H1 (cell line): ENCODE data around the gene CSNK2A3. TPM values are rescaled to one million over a fixed set of nuclear protein-coding genes. Genes with fewer than 3 reads are reported as not detected.

Experiments
- CTCF ChIA-PET: fragments of 300-600 bp; sonication (Branson Sonifier 250); formaldehyde crosslinking; loops from one replicate; lab custom pipeline; 2021; ENCODE audit not compliant: partially characterized antibody; lab: Charles Lee
- POLR2A ChIA-PET: fragments of 300-600 bp; sonication (Branson Sonifier 250); formaldehyde crosslinking; loops from one replicate; lab custom pipeline; 2021; ENCODE audit warnings: inconsistent platforms; ENCODE audit not compliant: partially characterized antibody; lab: Charles Lee
- DNase-seq, 2 experiments: peaks; one replicate each; pipeline versions ENCODE4 v3.0.0 to v3.0.0-alpha.2; 2010 to 2022; ENCODE audit warnings: low spot score in 2 of 2, low read depth in 1 of 2, mixed read lengths in 1 of 2
- FAIRE-seq: peaks from 2 replicates; lab custom pipeline; 2011; peaks lifted over from hg19 to GRCh38; lab: Jason Lieb, UNC
- H2AFZ ChIP-seq: 2 replicates; pipeline ENCODE4 v1.8.1; 2012; ENCODE audit warnings: low read length, inconsistent platforms
- H2AK5ac ChIP-seq: 2 replicates; pipeline ENCODE4 v1.6.1; 2013; ENCODE audit warnings: low read depth, low read length
- H2BK120ac ChIP-seq: replicated peaks from 2 replicates; pipeline ENCODE3; 2013; ENCODE audit warnings: low read depth, low read length, inconsistent platforms
- H2BK12ac ChIP-seq: 2 replicates; pipeline ENCODE4 v1.6.1; 2013; ENCODE audit warnings: low read depth, low read length
- H2BK15ac ChIP-seq: 2 replicates; pipeline ENCODE4 v1.6.1; 2013; ENCODE audit warnings: low read length
- H2BK20ac ChIP-seq: 2 replicates; pipeline ENCODE4 v1.6.1; 2013; ENCODE audit warnings: low read length
- H2BK5ac ChIP-seq: 2 replicates; pipeline ENCODE4 v1.6.1; 2013; ENCODE audit warnings: low read depth, low read length
- H3K14ac ChIP-seq: 2 replicates; pipeline ENCODE4 v1.6.1; 2013; ENCODE audit warnings: inconsistent platforms; ENCODE audit not compliant: insufficient read length
- H3K18ac ChIP-seq: 2 replicates; pipeline ENCODE4 v1.6.1; 2013; ENCODE audit warnings: low read length; ENCODE audit errors: extremely low read depth
- H3K23ac ChIP-seq: 2 replicates; pipeline ENCODE4 v1.6.1; 2013; ENCODE audit warnings: inconsistent platforms; ENCODE audit not compliant: insufficient read length
- H3K23me2 ChIP-seq: 2 replicates; pipeline ENCODE4 v1.6.1; 2013; ENCODE audit warnings: low read depth, low read length
- H3K27ac ChIP-seq: 2 replicates; pipeline ENCODE4 v1.6.1; 2011; ENCODE audit warnings: low read depth, low read length, inconsistent platforms
- H3K27me3 ChIP-seq, 4 experiments: replicated peaks in 1 of 4; 1 replicate in 1 of 4; 2 replicates in 3 of 4; pipeline versions ENCODE4 v1.6.1 to v1.8.1; 2011 to 2013; ENCODE audit warnings: low read length in 3 of 4, mild to moderate bottlenecking in 3 of 4, inconsistent platforms in 2 of 4, mixed read lengths in 2 of 4, moderate library complexity in 1 of 4; ENCODE audit not compliant: control insufficient read depth in 3 of 4, insufficient read depth in 3 of 4; ENCODE audit errors: extremely low read depth in 1 of 4
- H3K36me3 ChIP-seq, 4 experiments: 2 replicates each; pipeline versions ENCODE4 v1.6.1 to v1.8.1; 2011 to 2013; ENCODE audit warnings: mild to moderate bottlenecking in 4 of 4, low read length in 3 of 4, moderate library complexity in 2 of 4, control low read depth in 1 of 4, inconsistent platforms in 1 of 4; ENCODE audit not compliant: insufficient read depth in 4 of 4, control insufficient read depth in 2 of 4
- H3K4ac ChIP-seq: replicated peaks from 2 replicates; pipeline ENCODE3; 2013; ENCODE audit warnings: low read length, low read depth, mixed read lengths, inconsistent platforms; ENCODE audit not compliant: insufficient read length
- H3K4me1 ChIP-seq, 4 experiments: replicated peaks in 1 of 4; 1 replicate in 1 of 4; 2 replicates in 3 of 4; pipeline versions ENCODE4 v1.6.1 to v1.8.1; 2011 to 2013; ENCODE audit warnings: low read length in 3 of 4, inconsistent platforms in 2 of 4, mixed read lengths in 1 of 4; ENCODE audit not compliant: insufficient read depth in 4 of 4, control insufficient read depth in 3 of 4
- H3K4me2 ChIP-seq, 2 experiments: 2 replicates each; pipeline versions ENCODE4 v1.6.1 to v1.8.1; 2011 to 2013; ENCODE audit warnings: low read depth in 2 of 2, low read length in 2 of 2, control low read depth in 1 of 2, inconsistent platforms in 1 of 2, mild to moderate bottlenecking in 1 of 2; ENCODE audit not compliant: insufficient read depth in 1 of 2
- H3K4me3 ChIP-seq, 4 experiments: fragments of 200-600, 300-600 bp in 1 of 4; sonication (generic), shearing (Covaris generic), sonication (Bioruptor Twin) in 1 of 4; 2 replicates each; pipeline versions ENCODE4 v1.5.1 to v1.8.1; 2011 to 2016; ENCODE audit warnings: low read length in 4 of 4, low read depth in 3 of 4, control low read depth in 2 of 4, inconsistent platforms in 2 of 4, mild to moderate bottlenecking in 2 of 4, mixed read lengths in 1 of 4, moderate library complexity in 1 of 4; ENCODE audit not compliant: insufficient read depth in 2 of 4; ENCODE audit errors: extremely low read depth in 1 of 4
- H3K56ac ChIP-seq: replicated peaks from 2 replicates; pipeline ENCODE3; 2013; ENCODE audit warnings: low read depth, mild to moderate bottlenecking, mixed read lengths, low read length, inconsistent platforms; ENCODE audit not compliant: insufficient read length
- H3K79me1 ChIP-seq: 2 replicates; pipeline ENCODE4 v1.6.1; 2013; ENCODE audit warnings: low read depth, low read length, control low read depth
- H3K79me2 ChIP-seq, 2 experiments: 2 replicates each; pipeline versions ENCODE4 v1.6.1 to v1.8.1; 2012 to 2013; ENCODE audit warnings: low read length in 2 of 2, mild to moderate bottlenecking in 2 of 2, inconsistent platforms in 1 of 2; ENCODE audit not compliant: insufficient read depth in 2 of 2, control insufficient read depth in 1 of 2
- H3K9ac ChIP-seq, 4 experiments: replicated peaks in 1 of 4; 1 replicate in 1 of 4; 2 replicates in 3 of 4; pipeline versions ENCODE4 v1.6.1 to v1.8.1; 2011 to 2013; ENCODE audit warnings: low read depth in 3 of 4, low read length in 3 of 4, control low read depth in 2 of 4, mild to moderate bottlenecking in 2 of 4, moderate library complexity in 2 of 4, inconsistent platforms in 1 of 4; ENCODE audit errors: extremely low read depth in 1 of 4
- H3K9me3 ChIP-seq, 2 experiments: 2 replicates each; pipeline versions ENCODE4 v1.6.1 to v1.8.1; 2012 to 2013; ENCODE audit warnings: mild to moderate bottlenecking in 2 of 2, moderate library complexity in 2 of 2, control low read depth in 1 of 2, inconsistent platforms in 1 of 2, low read depth in 1 of 2, low read length in 1 of 2, mixed read lengths in 1 of 2; ENCODE audit not compliant: insufficient read depth in 2 of 2
- H4K20me1 ChIP-seq, 2 experiments: replicated peaks in 1 of 2; 2 replicates each; pipeline versions ENCODE3 to v1.8.1; 2011 to 2013; ENCODE audit warnings: inconsistent platforms in 2 of 2, low read length in 2 of 2, mild to moderate bottlenecking in 1 of 2; ENCODE audit not compliant: insufficient read depth in 2 of 2, control insufficient read depth in 1 of 2
- H4K5ac ChIP-seq: 2 replicates; pipeline ENCODE4 v1.6.1; 2013; ENCODE audit warnings: low read length, low read depth, mixed read lengths, inconsistent platforms; ENCODE audit not compliant: insufficient read length
- H4K8ac ChIP-seq: 2 replicates; pipeline ENCODE4 v1.8.0; 2013; ENCODE audit warnings: mild to moderate bottlenecking, moderate library complexity, low read length, inconsistent platforms; ENCODE audit not compliant: insufficient read depth; ENCODE audit errors: extremely low read depth
- H4K91ac ChIP-seq: replicated peaks from 2 replicates; pipeline ENCODE3; 2013; ENCODE audit warnings: low read length, mixed read lengths, inconsistent platforms; ENCODE audit not compliant: insufficient read length
- BRCA1 ChIP-seq: IDR thresholded peaks from 2 replicates; pipeline ENCODE4 v1.6.1; 2012; ENCODE audit warnings: low read depth, low read length, improper control_type of control experiment
- EP300 ChIP-seq, 2 experiments: IDR thresholded peaks; 1 replicate in 1 of 2; 2 replicates in 1 of 2; pipeline ENCODE4 v1.6.1; 2011 to 2012; ENCODE audit warnings: low read depth in 2 of 2, low read length in 2 of 2, mild to moderate bottlenecking in 2 of 2, borderline replicate concordance in 1 of 2, inconsistent platforms in 1 of 2, moderate library complexity in 1 of 2
- JUND ChIP-seq: IDR thresholded peaks from 2 replicates; pipeline ENCODE4 v1.6.1; 2011; ENCODE audit warnings: mild to moderate bottlenecking, improper control_type of control experiment, low read length
- KDM1A ChIP-seq: fragments of 200-600, 300-600 bp; sonication (generic); IDR thresholded peaks from 2 replicates; pipeline ENCODE4 v1.7.1; 2016; ENCODE audit warnings: mild to moderate bottlenecking, low read length, borderline replicate concordance
- NRF1 ChIP-seq: IDR thresholded peaks from 2 replicates; pipeline ENCODE4 v1.6.1; 2011; ENCODE audit warnings: mild to moderate bottlenecking, low read depth, low read length, improper control_type of control experiment
- PHF8 ChIP-seq: fragments of 200-600 bp; sonication (generic); conservative IDR thresholded peaks from 2 replicates; pipeline ENCODE4 v1.7.1; 2012; ENCODE audit warnings: low read depth, mild to moderate bottlenecking, inconsistent platforms, low read length, moderate library complexity
- RNF2 ChIP-seq: fragments of 200-900, 300-1000 bp; sonication (generic); IDR thresholded peaks from 2 replicates; pipeline ENCODE4 v1.7.1; 2016; ENCODE audit warnings: borderline replicate concordance, low read depth, mild to moderate bottlenecking, antibody characterized with exemption, low read length; ENCODE audit not compliant: poor library complexity, severe bottlenecking; ENCODE audit errors: missing control alignments
- ZNF274 ChIP-seq: IDR thresholded peaks from 2 replicates; pipeline ENCODE4 v1.7.0; 2012; ENCODE audit warnings: low read length, borderline replicate concordance; ENCODE audit errors: extremely low read depth
- WGBS, 2 experiments: shearing (Covaris generic) in 1 of 2; methylation state at CpG; one replicate each; pipeline versions ENCODE4 v1.1.6 to v1.1.7; 2013 to 2015; ENCODE audit warnings: low lambda C conversion rate in 2 of 2, mixed read lengths in 2 of 2, inconsistent platforms in 1 of 2, low coverage in 1 of 2, missing lambda C conversion rate in 1 of 2; ENCODE audit not compliant: insufficient replicate concordance in 2 of 2, insufficient coverage in 1 of 2, insufficient read length in 1 of 2; ENCODE audit errors: extremely low coverage in 1 of 2, missing lambda C conversion rate in 1 of 2; 5-methylcytosine and 5-hydroxymethylcytosine counted together
- polyA plus RNA-seq, 7 experiments: library from polyadenylated mRNA; depleted of rRNA in 3 of 7; stranded (reverse) in 5 of 7; unstranded in 2 of 7; fragments of >200 nt in 5 of 7; fragments of 200-250 nt in 2 of 7; gene quantifications; 1 replicate in 5 of 7; 2 replicates in 1 of 7; 4 replicates in 1 of 7; pipeline versions ENCODE4 v1.2.1 to v1.2.3, GENCODE V29; 2011 to 2013; ENCODE audit warnings: missing spikeins in 2 of 7, mixed read lengths in 2 of 7
- total RNA-seq: library from RNA; stranded (reverse); fragmentation: NEBNext Ultra II Directional; extraction: Animal tissue kit (Norgen Biotek cat#: 25700); gene quantifications from 2 replicates; pipeline ENCODE4 v1.2.1, GENCODE V29; 2021
- TF ChIP-seq, protein P1 (sequence below): IDR thresholded peaks from 2 replicates; pipeline ENCODE4 v1.6.1; 2011; ENCODE audit warnings: low read length, improper control_type of control experiment

The CSNK2A3 gene
- total and polyA plus RNA-seq, 2 of the 8 experiments (the other 6 are each of a cell fraction or from before 2014, with no cell fraction given) = 0.69 to 1.0 TPM

DNA sequence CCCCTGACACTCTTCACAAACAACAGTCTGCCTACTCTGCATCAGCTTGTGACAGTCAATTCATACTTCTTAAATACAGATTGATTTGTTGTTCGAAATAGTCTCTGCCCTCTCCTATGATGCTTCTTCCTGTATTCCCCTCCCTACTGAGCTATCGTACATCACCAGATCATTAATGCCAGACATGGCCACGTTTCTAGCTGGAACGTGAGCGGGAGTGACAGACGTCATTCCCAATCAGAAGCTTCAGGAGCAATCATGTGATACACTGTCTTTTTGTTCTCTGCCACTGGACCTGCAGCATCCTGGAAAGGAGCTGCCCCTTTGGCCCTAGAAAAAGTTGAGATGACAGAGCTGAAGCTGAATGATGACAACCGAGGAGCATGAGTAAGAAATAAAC, 48.5 kb downstream of the CSNK2A3 start:
- Histone ChIP-seq H4K20me1 (no peaks in the 10 kb centered on the region), H3K4me1 (no peaks in the 10 kb centered on the region), H3K27me3 (no peaks in the 10 kb centered on the region), H2BK120ac (no peak overlapping the region), H3K4ac (no peak overlapping the region), H3K79me1 (no peaks in the 10 kb centered on the region), H2BK15ac (no peak overlapping the region), H2BK20ac (no peak overlapping the region), H3K56ac (no peak overlapping the region), H2AK5ac (no peak overlapping the region), H3K14ac (no peak overlapping the region), H4K5ac (no peak overlapping the region), H3K9me3 (no peaks in the 10 kb centered on the region), H3K36me3 (no peaks in the 10 kb centered on the region), H3K4me3 (no peak overlapping the region), H4K8ac (no peak overlapping the region), H3K79me2 (no peaks in the 10 kb centered on the region), H3K18ac (no peak overlapping the region), H4K91ac (no peak overlapping the region), H3K27ac (no peak overlapping the region), H2BK12ac (no peak overlapping the region), H3K9ac (no peak overlapping the region), H2BK5ac (no peak overlapping the region), H3K23ac (no peak overlapping the region), H3K23me2 (no peaks in the 10 kb centered on the region), H3K4me2 (no peak overlapping the region), H2AFZ (no peak overlapping the region)
- POLR2A ChIA-PET = no interaction called here
- CTCF ChIA-PET = interaction anchor here (0.9 to 1.5 kb wide), 3 partner anchors 9 to 276 kb away, joined by 3 to 6 read pairs (median 4); no protein-coding TSS in a partner anchor
- WGBS, 2 experiments = 78% methylated on average over 7 of the region's 7 CpGs; no CpG with 5 or more reads in 1 of the 2 experiments
- FAIRE-seq (no peak), DNase-seq (no peak)
- TF ChIP-seq EP300 (IDR thresholded peaks at IDR 0.05; ENCODE audit: borderline replicate concordance in 1 of 2, low read depth in 2 of 2, low read length in 2 of 2) = no peak
- TF ChIP-seq, protein P1, sequence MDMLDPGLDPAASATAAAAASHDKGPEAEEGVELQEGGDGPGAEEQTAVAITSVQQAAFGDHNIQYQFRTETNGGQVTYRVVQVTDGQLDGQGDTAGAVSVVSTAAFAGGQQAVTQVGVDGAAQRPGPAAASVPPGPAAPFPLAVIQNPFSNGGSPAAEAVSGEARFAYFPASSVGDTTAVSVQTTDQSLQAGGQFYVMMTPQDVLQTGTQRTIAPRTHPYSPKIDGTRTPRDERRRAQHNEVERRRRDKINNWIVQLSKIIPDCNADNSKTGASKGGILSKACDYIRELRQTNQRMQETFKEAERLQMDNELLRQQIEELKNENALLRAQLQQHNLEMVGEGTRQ = no peak
- no peak for TF ChIP-seq PHF8
- no peak for TF ChIP-seq JUND
- no peak for TF ChIP-seq BRCA1
- no peak for TF ChIP-seq KDM1A
- TF ChIP-seq ZNF274 = no peak
- TF ChIP-seq RNF2 = no peak
- TF ChIP-seq NRF1 = no peak
